ENCODE data around the gene RBM4.

RBM4 gene

DNA sequence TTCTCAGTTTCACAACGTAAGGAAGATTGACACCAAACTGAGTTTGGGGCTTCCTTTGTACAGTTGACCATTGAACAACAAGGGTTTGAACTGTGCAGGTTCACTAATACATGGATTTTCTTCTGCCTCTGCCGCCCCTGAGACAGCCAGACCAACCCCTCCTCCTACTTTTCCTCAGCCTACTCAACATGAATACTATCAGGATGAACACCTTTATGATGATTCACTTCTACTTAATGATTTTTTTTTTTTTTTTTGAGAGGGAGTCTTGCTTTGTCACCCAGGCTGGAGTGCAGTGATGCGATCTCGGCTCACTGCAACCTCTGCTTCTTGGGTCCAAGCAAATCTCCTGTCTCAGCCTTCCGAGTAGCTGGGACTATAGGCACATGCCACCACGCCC is 14.6 kb downstream of the RBM4 start:
- no peak for DNase-seq (ENCODE audit: low read depth)

DNA sequence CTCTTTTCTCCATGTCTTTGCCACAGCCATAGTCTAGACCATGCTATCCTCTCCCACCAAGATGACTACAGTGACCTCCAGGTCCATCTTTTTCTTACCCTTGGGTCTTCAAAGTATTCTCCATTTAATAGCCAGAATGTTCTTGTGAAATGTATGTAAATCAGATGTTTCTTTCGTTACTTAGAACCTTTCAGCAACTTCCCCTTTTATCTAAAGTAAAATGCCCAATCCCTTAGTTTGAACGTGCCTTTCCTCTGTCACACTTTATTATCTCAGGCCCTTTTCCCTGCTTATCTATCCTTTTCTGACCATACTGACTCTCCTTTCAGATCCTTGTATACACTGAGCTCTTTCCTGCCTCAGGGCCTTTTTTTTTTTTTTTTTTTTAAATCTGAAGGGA is 21.3 kb downstream of the RBM4 start:
- no peak for DNase-seq (ENCODE audit: low read depth)

DNA sequence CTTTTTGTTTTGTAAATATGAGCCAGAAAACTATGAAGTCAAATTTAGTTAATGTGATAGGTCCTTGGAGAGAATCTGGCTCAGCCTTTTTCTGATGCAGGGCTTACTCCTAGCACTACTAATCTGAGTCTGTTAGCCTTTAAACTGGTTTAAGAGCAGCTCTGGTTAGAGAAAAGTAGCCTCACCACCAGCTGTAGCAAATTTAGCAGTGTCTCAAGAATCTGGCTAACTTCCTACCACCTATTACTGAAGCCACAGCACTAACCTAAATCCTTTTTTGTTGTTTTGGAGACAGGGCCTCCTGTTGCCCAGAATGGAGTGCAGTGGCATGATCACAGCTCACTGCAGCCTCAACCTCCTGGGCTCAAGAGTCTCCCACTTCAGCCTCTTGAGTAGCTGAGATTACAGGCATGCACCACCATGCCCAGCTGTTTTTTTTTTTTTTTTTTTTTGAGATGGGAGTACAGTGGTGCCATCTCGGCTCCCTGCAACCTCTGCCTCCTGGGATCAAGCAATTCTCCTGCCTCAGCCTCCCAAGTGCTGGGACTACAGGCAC is 25.3 kb downstream of the RBM4 start:
- DNase-seq (ENCODE audit: low read depth), result no peak

DNA sequence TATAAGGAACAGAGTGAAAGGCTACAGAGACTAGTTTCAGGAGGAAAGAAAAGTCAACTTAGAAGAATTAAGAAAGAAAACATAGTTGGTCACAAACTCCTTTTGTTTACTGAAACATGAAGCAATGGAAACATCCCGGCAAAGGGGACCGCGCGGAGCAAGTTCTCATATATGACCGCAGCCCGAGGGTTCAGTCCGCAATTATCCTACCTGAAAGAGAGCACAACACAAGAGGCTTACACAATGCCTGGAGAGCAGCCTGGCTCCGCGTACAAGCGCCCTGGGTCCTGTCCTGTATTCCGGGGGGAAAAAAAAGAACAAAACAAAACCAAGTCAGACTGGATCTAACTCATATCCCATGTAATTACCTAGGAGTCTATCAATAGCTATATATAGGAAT is 26.9 kb downstream of the RBM4 start:
- DNase-seq (ENCODE audit: low read depth), result no peak

DNA sequence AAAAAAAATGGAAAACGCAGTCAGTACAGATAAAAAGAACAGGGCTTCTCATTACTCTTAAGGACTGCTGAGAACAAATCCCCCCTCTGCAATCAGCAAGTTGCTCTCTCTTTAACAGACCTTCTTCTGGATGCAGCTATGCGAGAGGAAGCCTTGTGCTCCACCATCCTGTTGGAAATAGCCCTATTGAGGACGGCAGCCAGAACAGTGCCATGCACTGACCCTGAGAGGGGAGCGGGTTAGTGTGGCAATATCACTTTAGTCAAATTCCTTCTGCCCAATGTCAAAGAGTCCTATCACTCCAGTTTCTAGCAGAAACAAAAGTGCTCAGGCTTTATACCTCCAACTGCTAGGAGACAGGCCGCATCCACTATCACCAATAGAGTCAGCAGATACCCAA is 32.3 kb downstream of the RBM4 start:
- DNase-seq (ENCODE audit: low read depth), result no peak

DNA sequence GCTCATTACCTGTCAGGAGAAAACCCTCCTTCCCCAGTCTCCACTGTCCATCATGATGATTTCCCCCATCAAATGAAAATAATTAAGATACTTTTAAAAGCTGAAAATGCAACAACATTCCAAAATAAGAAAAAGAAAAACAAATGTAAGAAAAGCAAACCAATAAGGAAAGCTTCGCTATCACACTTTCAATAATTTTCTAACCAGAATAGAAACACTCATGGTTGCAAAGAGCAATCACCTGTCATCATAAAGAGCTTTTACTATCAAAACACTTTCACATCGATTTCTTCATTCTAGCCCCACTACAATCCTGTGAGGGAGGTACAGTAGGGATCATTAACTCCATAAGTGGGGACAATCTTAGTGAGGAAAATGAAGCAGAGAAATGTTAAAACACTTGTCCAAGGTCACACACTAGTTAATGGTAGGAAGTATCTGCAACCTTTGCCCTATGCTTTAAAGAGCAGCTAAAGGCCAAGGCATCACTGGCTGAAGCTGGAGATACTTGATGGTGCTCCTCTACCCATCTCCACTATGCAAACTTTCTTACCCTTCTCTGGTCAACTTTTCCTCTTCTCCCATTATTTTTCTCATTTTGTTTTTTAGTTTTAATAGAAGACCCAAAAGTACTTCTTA is 36.6 kb downstream of the RBM4 start:
- DNase-seq (ENCODE audit: low read depth), result no peak

DNA sequence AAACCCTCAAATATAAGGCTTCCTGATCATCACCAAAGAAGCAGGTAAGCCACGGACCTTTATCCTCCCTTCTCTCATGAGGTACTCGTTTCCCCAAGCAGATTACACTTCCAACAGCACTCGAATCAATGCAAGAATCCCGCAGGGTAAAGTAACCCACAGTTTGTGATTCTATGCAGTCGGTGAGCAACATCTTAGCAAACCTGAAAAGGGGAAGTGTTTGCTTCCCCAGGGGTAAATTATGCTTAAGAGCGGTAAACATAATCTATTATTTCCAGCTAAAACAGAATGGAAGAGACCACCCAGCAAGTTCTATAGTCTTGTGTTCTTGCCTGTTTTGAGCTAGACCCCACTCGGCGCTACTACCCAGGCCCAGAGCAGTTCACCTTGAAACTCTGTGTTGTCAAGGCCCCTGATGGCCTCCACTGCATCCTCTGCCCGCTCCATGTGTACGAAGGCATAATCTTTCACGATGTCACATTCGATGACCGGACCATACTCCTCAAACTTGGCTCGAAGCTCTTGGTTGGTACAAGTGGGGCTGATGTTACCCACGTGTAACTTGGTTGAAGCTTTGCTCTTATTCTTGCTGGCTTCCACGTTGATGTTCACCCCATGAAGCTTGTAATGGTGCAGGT is 37.9 kb downstream of the RBM4 start:
- DNase-seq (ENCODE audit: low read depth), result no peak

DNA sequence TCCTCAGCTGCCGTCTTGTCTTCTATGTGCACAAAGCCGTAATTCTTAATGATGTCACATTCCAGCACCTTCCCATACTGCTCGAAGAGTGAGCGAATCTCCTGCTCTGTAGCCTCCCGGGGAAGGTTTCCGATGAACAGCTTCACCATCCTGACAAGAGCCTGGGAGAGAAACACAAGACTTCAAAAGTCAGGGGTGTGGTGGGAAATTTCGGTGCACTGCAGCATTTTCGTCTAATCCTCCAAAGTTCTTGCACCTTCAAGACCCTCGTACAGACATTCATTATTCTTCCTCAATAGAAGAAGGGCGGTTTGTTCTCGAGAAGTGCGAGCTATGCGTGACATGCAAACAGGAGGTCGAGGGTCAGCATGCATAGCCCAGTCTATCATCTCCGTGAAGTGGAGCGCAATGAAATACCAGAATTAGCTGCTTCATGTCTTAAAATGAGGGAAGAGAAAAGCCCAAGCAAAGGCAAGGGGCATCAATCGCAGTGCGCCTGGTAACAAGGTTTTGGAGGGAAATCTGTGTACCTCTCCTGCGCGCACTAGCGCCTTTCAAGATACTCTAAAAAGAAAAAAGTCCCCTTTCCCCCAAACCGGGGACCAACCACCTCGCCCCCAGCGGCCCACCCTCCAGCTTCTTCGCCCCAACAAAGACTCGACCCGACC is 38.6 kb downstream of the RBM4 start:
- DNase-seq (ENCODE audit: low read depth), result no peak

DNA sequence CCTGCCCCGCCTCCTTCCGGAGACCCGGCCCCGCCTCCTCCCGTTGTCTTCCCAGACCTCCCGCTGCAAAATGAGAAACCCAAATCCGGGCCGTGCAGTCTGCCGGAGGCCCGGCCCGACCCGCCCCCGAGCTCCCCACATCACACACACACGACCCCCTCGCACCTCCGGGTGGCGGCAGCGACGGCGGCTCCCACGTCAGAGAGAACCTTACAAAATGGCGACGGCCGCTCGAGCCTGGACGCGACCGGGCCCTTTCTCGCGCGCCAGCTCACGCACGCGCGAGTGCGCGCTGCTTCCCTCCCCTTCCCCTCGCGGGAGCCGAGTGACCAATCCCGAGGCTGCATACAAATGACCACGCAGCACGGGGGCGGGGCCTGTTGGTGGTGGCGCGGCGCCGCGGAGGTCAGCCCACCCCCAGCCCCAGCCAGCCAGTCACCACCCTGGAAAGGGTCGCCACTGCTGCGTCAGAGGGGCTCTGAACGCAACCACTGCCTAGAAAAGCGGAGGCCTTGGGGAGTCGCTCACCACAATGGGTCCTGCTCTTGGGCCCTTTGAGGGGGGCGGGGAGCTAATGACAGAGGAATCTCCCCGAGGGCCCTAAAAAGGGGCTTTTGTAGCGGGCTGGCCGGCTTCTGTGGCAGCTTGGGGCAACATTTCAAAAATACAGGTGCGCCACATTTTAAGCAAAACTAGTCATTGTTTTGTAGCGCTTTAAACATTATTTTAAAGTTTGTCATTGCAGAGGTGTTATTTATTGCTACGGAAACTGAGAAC is 39.3 kb downstream of the RBM4 start, which contains the start of gene RBM4B:
RBM4B (minus strand) TSS at position 289 of the 777 bp plus-strand sequence. CDS start 808 bp downstream, outside the sequence.
- DNase-seq (ENCODE audit: low read depth), result peak; percentile 92

DNA sequence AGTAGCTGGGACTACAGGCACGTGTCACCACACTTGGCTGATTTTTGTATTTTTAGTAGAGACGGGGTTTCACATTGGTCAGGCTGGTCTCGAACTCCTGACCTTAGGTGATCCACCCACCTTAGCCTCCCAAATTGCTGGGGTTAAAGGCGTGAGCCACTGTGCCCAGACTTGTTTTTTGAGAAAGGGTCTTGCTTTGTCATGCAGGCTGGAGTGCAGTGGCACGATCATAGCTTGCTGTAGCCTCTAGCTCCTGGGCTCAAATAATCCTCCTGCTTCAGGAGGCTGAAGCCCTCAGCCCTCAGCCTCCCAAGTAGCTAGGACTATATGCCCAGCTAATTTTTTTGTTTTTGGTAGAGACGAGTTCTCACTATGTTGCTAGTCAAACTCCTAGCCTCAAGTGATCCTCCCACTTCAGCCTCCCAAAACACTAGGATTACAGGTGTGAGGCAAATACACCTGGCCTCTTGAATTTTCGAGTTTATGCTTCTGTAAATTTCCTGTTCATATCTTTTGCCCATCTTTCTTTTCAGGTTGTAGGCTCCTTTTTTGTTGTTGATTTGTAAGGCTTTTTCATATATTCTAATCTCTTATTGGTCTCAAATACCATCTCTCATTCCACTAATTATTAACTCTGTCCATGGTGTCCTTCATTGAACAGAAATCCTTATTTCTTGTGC is 42.6 kb downstream of the RBM4 start:
- no peak for DNase-seq (ENCODE audit: low read depth)

DNA sequence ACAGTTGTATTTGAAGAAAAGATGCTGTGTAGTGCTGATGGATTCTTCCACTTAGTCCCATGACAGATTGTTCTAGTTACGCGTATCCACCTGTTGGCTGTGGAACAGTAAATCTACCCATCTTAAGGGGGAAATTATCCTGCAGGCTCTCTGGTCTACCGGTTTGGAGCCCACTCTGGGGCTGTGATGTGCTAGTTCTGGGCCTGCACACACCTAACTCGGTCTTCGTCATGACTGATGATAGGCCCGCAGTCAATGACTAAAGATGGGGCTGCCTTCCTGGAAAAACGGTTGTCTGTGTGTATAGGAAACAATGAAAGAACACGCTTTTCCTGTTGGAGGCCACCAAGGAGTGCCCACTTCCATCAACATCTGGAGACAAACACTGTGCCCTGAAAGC is 45.4 kb downstream of the RBM4 start:
- no peak for DNase-seq (ENCODE audit: low read depth)

DNA sequence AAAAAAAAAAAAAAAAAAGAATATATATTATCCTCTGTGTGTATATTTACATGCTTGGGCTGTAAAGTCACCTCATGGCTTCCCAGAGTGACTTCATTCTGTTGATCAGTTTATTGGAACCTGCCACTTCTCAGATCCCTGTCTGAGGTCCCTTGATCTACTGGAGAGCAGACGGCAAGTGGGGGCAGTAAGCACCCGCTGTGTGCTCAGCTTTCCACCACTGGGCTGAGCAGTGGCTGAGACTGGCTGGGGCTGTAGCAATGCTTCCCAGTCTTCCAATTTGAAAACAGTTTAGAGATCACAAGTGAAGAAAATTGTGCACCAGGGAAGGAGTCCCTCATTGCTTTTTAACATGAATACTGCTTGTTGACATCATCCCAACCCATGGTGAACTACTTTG is 46.1 kb downstream of the RBM4 start:
- DNase-seq (ENCODE audit: low read depth), result no peak

DNA sequence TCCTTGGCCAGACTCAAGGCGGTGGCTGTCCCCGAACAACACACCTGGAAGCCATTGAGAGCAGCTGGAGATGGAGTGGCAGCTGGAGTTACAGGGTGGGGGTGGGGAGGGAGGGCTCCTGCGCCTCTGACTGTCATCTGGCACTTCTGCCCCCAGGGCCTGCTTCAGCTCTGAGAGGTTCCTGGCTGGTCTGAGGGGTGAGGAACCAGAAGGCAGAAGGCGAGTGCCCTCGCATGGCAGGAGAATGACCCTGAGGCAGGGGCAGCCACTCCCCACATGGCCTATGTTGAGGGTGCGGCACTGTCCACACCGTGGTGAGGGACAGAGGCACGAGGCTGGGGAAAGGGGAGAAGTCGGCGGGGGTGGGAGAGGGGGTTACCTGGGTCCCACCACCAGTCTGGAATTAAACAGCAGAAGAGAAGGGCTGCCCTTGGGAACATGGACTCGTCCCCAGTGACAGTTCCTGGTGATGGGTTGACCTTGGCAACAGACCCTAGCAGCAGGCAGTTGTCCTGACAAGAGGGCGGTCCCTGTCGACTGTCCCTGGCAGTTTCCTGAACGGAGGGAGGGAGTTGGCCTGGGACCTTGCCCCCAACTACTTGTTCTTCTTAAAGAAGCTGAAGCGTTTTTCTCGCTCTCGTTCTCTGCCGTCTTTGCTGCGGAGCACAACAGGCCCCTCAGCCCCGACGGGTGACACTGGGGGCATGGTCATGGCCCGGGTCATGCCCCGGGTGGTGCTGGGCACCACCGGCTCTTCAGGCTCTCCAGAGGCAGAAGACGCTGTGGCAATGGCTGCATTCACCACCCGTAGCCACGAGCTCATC is 47.0 kb downstream of the RBM4 start:
- DNase-seq (ENCODE audit: low read depth), result no peak

DNA sequence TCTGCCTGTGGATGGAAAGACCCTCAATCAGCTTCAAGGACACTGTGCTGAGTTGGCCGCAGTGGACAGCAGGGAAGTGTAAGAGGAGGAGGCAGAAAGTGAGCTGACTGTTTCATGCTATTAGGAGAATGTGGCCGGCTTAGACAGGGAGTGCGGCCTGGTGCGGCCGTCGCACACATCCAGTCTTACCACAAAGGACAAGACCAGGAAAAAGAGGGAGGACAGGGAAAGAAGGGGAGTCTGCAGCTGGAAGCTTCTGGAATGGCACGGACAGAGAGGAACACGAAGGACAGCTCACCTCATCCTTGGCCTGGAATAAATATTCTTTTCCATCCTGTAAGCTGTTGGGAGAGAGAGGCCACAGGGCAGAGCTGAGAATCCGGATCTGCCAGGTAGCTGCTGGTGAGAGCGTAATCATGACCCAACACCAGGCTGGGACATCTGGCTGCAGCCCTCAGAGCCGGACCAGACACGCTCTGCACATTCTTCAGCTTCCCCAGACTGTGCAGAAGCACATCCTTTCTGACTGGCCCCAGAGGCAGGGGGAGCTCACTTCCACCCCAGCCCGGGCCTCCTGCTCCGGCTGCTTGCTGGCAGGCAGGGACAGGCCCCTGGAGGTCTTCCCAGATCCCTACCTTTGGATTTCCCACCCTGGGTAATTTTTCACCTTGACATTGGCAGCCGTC is 47.7 kb downstream of the RBM4 start:
- DNase-seq (ENCODE audit: low read depth), result no peak

DNA sequence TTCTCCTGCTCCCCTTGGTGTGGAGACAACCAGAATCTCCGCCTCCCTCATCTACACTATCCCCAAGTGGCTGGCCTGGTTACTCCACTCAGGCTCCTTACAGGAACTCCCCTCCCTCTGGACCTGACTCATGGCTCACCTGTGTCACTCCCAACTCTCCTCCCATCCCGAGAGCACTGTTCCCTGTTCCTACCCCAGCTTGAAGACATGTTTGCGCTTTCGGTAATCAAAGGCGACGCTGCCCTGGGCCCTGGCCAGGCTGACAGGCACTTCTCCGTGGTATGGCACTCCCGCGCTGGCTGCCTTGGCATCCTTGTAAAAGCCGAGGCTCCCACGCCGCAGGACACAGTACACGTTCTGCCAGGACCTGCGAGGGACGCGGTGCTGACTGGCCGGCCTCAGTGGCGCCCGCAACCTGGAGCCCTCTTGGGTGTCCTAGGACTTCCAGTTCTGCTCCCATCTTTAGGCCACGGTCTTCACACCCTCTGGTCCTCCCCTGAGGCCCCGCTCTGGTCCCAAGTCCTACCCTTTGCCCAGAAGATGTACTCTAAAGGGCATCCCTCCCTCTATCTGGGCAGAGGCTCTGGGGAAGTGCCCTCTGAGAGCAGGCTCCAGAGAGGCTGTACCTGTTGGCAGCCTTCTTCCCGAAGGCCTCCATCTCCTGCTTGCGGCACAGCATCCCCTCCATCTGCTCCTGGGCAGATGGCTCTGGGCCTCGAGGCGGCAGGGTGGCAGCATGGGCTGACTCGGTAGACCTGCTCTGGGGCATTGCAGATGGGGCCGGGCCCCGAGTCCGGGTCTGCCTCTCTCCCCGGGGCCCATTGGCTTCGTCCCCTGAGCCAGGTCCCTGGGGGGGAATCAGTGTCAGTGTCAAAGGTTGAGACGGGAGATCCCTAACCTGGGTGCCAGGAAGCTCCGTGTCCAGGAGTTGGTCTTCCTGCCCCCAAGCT is 48.6 kb downstream of the RBM4 start:
- DNase-seq (ENCODE audit: low read depth), result no peak

DNA sequence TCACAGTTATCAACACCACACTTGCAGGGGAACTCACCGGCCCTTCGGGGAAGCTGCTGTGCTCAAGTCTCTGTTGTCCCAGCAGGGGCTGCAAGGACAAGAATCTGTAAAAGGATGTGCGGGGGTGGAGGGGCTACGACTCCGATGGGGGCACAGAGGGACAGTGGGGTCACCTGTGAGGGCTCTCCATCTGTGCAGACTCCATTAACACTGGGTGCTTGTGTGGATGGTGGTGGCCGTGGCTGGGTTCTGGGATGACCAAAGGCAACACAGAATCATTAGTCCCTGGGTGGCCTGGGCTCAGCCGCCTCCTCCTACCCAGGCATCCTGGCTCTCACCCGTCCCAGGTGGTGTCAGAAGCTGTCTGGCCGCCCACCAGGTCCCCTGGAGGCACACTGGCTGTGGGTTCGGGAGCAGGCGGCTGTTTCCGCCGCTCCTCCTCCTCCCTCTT is 49.4 kb downstream of the RBM4 start:
- DNase-seq (ENCODE audit: low read depth), result no peak

DNA sequence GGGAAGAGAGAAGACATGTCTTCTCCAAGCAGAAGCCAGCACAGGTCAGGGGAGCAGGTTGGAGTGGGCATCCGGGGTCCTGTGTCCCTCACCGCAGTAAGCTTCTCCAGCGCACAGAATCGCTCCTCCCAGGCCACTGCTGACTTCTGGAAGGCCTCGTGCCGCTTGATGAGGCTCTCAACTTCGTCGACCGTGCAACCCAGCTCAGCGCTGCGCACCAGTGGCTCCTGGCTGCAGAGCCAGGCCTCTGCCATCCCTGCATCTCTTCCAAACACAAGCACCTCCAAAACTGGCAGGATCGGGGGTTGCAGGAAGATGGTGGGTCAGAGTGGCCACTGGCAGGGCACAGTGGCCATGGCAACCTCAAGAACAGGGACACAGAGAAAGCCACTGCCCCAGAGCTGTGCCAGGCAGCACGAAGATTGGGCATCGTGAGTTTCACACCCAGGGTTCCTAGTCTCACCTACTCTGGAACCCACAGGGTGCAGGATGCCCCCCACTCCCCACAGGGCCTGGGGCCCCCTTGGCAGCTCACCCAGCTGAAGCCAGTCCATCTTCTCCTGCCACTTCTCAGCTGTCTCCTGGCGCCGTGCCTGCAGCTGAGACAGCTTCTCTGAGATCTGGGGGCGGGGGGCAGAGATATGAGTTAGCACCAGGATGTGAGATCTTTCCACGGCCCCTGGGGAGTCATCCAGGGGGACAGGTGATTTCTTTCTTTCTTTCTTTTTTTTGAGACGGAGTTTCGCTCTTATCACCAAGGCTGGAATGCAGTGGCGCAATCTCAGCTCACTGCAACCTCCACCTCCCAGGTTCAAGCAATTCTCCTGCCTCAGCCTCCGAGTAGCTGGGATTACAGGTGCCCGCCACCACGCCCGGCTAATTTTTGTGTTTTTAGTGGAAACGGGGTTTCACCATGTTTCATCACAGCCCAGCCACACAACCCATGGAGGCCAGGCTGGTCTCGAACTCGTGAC is 50.3 kb downstream of the RBM4 start:
- no peak for DNase-seq (ENCODE audit: low read depth)

Data from activated T-cell treated with anti-CD3 and anti-CD28 coated beads for 24 hours (primary cell).